ENCODE data around the gene CDR2L. TPM values are rescaled to one million over a fixed set of nuclear protein-coding genes. Genes with fewer than 3 reads are reported as not detected.

CDR2L gene
- total RNA-seq, 2 experiments from 2014 or later = 0.74 to 1.2 TPM

- no peaks in the 10 kb centered on the region for H3K27me3 Mint-ChIP-seq
- no peaks in the 10 kb centered on the region for H3K36me3 Mint-ChIP-seq
- no peaks in the 10 kb centered on the region for H3K4me1 Mint-ChIP-seq
- no peak for DNase-seq
- H3K27ac Mint-ChIP-seq = no peak overlapping the region
- H3K4me3 Mint-ChIP-seq = no peak overlapping the region
- H3K9me3 Mint-ChIP-seq = no peaks in the 10 kb centered on the region
These were observed 34.2 kb upstream of the CDR2L start for GRCh38 chr17:74953134-74953687.

DNA sequence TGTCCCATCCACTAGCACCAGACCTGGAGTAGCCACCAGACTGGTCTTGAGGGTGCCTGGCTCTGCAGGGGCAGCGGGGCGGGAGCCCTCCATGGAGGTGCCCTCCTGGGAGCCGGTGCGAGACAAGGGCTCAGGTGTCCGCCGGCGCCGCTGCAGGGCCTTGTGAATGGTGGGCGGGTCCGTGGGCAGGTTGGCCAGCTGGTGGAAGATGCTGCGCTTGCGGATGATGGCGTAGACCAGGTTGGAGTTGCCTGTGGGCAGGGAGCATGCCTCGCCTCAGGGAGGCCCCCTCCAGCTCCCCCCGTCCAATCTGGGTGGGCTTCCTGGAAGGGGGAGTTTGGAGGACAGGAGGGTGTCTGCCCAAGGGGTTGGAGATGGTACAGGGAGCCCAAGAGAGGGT is 33.3 kb upstream of the CDR2L start:
- Mint-ChIP-seq H3K4me3 (no peak overlapping the region), H3K36me3 (no peaks in the 10 kb centered on the region), H3K27me3 (no peaks in the 10 kb centered on the region), H3K4me1 (no peaks in the 10 kb centered on the region), H3K9me3 (no peaks in the 10 kb centered on the region), H3K27ac (no peak overlapping the region)
- DNase-seq = no peak

DNA sequence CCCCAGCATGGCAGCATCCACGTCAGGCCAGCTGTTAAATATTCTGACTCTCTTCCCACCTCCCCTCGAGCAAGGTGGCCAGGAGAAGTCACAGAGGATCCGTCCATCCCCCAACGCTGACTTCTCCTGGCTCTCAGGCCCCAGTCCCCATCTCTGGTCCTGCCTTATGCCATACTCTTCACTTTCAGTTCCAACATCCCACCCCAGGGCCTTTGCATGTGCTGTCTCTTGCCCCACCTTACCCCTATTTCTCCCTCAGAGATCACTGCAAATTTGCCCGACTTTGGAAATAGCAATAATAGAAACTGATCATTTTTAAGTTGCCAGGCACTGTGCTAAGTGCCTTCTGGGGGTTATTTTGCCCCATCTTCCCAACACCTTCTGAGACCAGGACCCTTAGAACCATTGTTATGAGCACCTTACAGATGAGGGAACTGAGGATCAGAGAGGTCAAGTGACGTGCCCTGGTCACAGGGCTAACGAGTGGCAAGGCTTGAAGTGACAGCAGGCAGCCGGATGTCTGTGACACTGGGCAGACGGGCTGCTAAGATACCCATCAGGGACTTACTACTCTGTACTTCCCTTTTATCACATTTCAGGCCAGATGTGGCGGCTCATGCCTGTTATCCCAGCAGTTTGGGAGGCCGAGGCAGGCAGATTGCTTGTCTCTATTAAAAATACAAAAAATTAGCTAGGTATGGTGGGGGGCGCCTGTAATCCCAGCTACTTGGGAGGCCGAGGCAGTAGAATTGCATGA is 32.6 kb upstream of the CDR2L start:
- no peak overlapping the region for H3K4me3 Mint-ChIP-seq
- no peak for DNase-seq
- H3K27me3 Mint-ChIP-seq = no peaks in the 10 kb centered on the region
- no peaks in the 10 kb centered on the region for H3K9me3 Mint-ChIP-seq
- H3K27ac Mint-ChIP-seq = peak overlapping the region; percentile 42
- H3K36me3 Mint-ChIP-seq = no peaks in the 10 kb centered on the region
- H3K4me1 Mint-ChIP-seq = no peaks in the 10 kb centered on the region

DNA sequence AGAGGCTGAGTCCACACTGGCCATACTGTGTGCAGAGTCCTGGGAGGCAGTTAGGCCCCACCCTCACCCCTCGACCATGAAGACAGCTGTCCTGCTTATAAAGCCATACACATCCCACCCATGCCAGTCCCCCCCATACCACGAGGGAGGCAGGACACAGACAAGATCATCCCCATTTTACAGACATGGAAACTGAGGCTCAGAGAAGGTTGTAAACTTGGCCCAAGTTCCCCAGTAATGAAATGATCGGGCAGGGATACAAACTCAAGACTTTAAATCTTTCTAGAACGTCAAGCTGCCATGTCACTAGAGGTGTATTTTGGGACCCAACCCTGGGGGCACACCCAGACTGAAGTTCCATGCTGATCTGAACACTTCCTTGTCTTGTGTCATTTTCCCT is 31.3 kb upstream of the CDR2L start:
- peaks cover 4% of the 10 kb centered on the region for H3K4me1 Mint-ChIP-seq
- no peaks in the 10 kb centered on the region for H3K27me3 Mint-ChIP-seq
- H3K9me3 Mint-ChIP-seq = no peaks in the 10 kb centered on the region
- no peak for DNase-seq
- no peak overlapping the region for H3K4me3 Mint-ChIP-seq
- no peaks in the 10 kb centered on the region for H3K36me3 Mint-ChIP-seq
- no peak overlapping the region for H3K27ac Mint-ChIP-seq

- Mint-ChIP-seq H3K9me3 (no peaks in the 10 kb centered on the region), H3K4me3 (no peak overlapping the region), H3K36me3 (no peaks in the 10 kb centered on the region), H3K4me1 (peaks cover 7% of the 10 kb centered on the region), H3K27me3 (no peaks in the 10 kb centered on the region), H3K27ac (no peak overlapping the region)
- DNase-seq = peak; percentile 78
These were observed 29.3 kb upstream of the CDR2L start for GRCh38 chr17:74957935-74958740.

DNA sequence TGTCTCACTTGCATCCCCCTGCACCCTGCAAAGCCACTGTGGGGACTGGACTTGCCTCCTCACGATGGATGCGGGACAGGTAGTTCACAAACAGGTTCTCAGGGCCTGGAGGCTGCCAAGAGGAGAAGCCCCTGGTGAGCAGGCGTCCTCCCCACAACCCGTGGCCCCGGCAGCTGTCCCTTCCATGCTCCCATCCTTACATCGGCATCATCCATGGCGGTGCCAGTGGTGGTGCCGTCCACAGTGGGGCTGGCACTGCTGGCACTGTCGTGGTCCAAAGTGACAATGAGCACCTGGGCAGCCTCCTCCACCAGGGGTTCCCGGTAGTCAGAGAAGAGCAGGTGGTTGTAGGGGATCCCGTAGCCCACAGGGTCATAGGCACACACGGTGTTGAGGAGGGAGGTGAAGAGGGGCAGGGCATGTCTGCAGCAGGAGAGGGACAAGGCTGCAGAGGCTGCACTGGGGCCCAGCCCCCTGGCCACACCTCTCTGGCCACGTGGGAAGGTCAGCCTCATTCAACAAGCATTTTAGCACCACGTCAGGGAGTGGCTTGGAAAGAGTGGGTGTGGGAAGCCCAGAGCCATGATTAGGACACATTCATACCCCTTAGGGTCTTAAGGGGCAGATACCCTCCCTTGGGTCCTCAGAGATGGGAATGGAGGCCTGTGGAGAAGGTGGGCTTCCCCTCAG is 27.5 kb upstream of the CDR2L start:
- H3K36me3 Mint-ChIP-seq = no peaks in the 10 kb centered on the region
- no peaks in the 10 kb centered on the region for H3K9me3 Mint-ChIP-seq
- H3K27ac Mint-ChIP-seq = no peak overlapping the region
- DNase-seq = no peak
- H3K27me3 Mint-ChIP-seq = no peaks in the 10 kb centered on the region
- H3K4me3 Mint-ChIP-seq = no peak overlapping the region
- H3K4me1 Mint-ChIP-seq = peaks cover 7% of the 10 kb centered on the region

DNA sequence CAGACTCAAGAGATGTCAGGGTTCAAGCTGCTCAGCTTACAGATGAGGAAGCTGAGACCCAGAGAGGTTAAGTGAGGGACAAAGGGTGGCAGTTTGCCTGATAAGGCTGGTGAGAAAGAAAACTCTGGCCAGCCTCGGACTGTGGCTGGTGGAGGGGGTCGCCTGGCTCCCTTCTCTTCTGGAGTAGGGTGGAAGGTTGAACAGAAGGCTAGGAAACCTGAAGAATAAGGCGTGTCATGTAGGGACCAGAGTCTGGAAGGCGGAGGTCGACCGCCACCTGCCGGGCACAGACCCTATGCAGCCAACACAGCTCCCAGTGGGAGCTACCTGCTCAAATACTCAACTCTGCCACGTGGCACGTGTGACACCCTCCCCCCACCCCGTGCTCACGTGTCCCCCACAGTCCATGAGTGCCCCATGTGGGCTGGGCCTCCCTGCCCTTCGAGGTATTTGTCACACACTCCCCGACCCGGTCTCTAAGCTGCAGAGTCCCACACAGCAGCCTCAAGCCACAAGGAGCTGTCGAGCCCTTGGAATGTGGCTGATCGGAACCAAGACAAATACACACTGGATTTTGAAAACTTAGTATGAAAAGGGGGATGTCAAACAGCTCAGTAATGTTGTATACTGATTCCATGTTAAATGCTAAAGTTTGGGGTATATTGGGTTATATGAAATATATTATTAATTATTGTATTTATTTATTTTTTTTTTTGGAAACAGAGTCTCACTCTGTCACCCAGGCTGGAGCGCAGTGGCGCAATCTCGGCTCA is 26.7 kb upstream of the CDR2L start:
- DNase-seq = peak; percentile 61
- peaks cover 7% of the 10 kb centered on the region for H3K4me1 Mint-ChIP-seq
- no peaks in the 10 kb centered on the region for H3K27me3 Mint-ChIP-seq
- no peak overlapping the region for H3K27ac Mint-ChIP-seq
- H3K4me3 Mint-ChIP-seq = no peak overlapping the region
- H3K9me3 Mint-ChIP-seq = no peaks in the 10 kb centered on the region
- no peaks in the 10 kb centered on the region for H3K36me3 Mint-ChIP-seq

DNA sequence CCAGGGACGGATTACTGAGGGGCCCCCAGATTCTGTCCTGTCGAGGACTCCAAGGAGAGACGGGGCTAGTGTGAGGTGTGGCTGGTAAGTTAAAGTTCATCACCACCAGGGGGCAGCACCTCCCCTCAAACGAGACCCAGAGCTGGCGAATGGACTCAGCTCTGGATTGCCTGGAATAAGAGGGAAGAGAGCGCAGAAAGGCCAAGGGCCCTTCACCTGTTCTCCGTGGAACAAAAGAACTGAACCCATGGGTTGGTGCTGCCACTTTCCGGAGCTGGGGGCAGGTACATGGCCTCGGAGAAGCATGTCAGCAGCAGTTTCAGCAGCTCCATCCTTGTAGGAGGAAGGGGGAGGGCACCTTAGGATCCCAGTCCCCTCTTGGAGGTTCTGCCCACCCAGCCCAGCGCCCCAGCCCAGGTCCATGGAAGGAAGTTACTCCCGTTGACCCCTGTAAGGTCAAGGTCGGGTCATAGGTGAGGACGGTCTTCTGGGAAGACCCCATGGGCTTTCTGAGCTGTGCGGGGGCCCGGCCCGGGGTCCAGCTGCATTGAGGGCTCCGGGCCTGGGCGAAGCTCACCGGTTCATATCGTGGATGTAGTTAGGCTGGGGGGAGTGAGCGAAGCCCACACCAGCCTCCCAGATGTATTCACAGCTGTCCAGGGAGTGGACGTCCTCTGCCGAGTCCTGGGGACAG is 25.6 kb upstream of the CDR2L start:
- Mint-ChIP-seq H3K27ac (no peak overlapping the region), H3K27me3 (no peaks in the 10 kb centered on the region), H3K36me3 (no peaks in the 10 kb centered on the region), H3K9me3 (no peaks in the 10 kb centered on the region), H3K4me3 (no peak overlapping the region), H3K4me1 (peaks cover 7% of the 10 kb centered on the region)
- peak; percentile 77 for DNase-seq

DNA sequence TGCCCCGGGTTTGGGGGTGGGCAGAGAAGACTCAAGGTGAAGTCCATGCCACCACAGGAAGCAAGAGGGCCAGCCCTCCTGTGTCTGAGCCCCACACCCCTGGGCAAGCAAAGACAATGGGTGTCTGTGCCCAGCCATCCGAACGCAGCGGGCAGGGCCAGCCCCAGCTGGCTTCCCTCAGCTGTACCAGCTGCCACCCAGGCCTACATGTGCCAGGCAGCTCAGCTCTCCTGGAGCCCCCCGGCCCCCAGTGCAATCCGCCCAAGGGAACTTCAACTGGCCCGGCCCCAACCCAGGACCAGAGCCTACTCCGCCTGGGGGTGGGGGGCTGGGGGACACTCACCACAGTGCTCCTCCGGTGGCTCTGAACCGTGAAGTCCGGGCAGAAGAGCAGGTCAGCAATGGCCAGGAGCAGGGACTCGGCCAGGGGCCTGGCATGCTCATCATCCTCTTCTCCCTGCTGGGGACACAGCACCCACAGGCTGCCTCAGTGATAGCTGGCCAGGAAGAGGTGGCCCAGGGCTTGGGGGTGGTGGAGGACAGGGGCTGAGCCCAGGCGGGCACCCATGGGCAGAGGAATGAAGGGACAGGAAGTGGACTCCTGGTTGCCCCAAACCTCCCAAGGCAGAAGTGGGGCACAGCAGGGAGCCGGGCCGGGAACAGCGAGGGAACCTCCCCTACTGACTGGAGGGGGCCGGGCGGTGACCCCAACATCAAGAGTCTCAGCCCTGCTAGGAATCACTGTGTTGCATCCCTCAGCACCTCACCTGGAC is 24.6 kb upstream of the CDR2L start:
- Mint-ChIP-seq H3K36me3 (no peaks in the 10 kb centered on the region), H3K4me3 (no peak overlapping the region), H3K27me3 (no peaks in the 10 kb centered on the region), H3K27ac (no peak overlapping the region), H3K4me1 (peaks cover 7% of the 10 kb centered on the region), H3K9me3 (no peaks in the 10 kb centered on the region)
- no peak for DNase-seq

DNA sequence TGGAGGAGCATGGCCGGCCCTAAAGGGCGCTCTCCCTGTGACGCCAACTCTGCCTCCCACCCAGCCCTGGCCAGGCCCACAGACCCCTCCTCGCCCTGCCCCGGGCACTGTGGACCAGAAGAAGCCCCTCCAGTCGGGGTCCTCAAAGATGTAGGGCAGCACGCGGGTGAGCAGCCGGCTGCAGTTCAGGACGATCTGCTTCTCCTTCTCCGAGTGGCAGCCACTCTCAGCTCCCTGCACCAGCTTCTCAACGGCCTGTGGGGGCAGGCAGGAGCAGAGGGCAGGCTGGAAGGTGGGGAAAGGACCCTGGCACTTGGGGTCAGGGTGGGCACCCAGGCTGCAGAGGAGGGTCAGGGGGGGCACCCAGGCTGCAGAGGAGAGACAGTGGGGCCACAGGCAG is 23.8 kb upstream of the CDR2L start:
- H3K36me3 Mint-ChIP-seq = no peaks in the 10 kb centered on the region
- H3K4me1 Mint-ChIP-seq = peaks cover 7% of the 10 kb centered on the region

GRCh38 chr17:74964246-74964761 is 23.1 kb upstream of the CDR2L start:
- Mint-ChIP-seq H3K36me3 (no peaks in the 10 kb centered on the region), H3K4me1 (peaks cover 7% of the 10 kb centered on the region), H3K4me3 (no peak overlapping the region), H3K9me3 (no peaks in the 10 kb centered on the region), H3K27ac (no peak overlapping the region), H3K27me3 (no peaks in the 10 kb centered on the region)
- no peak for DNase-seq

More for the DNA sequence above, 23.8 kb upstream of the CDR2L start:
- DNase-seq = no peak
- Mint-ChIP-seq H3K9me3 (no peaks in the 10 kb centered on the region), H3K27me3 (no peaks in the 10 kb centered on the region), H3K27ac (no peak overlapping the region), H3K4me3 (no peak overlapping the region)

DNA sequence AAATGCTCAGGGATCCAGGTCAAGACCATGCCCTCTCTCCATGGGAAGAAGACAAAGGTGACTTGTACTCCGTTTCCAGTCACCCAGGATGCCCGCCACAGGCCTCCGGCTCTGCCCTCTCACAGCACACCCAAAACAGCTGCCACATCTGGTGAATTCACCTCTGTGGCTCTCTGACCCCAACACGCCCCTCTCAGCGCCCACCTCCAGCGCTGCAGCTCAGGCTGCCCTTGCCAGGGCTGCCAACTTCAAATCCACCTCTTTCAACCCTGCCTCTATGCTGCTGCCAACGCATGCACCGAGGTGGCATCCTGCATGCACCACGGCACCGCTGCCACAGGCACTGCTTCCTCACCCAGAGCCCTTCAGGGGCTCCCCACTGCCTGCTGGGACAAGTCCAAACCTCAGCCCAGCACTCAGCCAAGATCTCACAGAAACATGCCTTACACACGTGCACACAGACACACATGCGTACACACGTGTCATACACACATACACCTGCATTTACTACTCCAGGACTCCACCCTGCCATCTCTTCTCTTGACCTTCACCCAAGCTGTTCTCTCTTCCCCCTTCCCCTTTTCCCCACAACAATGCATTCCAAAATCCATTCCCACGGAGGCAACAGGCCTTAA is 22.3 kb upstream of the CDR2L start:
- H3K4me1 Mint-ChIP-seq = peaks cover 7% of the 10 kb centered on the region
- H3K36me3 Mint-ChIP-seq = no peaks in the 10 kb centered on the region
- H3K27me3 Mint-ChIP-seq = no peaks in the 10 kb centered on the region
- DNase-seq = no peak
- no peak overlapping the region for H3K4me3 Mint-ChIP-seq
- no peak overlapping the region for H3K27ac Mint-ChIP-seq
- H3K9me3 Mint-ChIP-seq = no peaks in the 10 kb centered on the region

DNA sequence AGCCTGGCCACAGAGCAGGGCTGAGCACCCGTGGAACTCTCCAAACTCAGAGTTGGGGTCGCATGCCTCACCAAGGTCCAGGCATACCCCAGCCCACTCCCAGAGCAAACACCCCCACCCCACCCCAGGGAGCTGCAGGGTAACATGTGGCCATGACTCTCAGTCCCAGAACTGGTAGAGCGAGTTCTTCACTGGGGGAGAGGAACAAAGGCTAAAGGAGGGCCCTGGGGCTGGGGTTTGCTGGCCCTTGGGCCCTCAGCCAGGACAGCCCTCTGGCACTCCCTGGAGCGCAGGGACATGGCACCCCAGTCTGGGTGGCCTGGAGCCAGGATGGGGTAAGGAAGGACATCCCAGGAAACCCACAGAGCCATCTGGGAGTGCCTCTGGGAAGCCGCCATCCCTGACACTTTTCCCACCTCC is 19.1 kb upstream of the CDR2L start:
- H3K36me3 Mint-ChIP-seq = no peaks in the 10 kb centered on the region
- no peaks in the 10 kb centered on the region for H3K9me3 Mint-ChIP-seq
- H3K27ac Mint-ChIP-seq = no peak overlapping the region
- H3K27me3 Mint-ChIP-seq = peaks cover 7% of the 10 kb centered on the region
- no peak overlapping the region for H3K4me3 Mint-ChIP-seq
- no peak for DNase-seq
- H3K4me1 Mint-ChIP-seq = peaks cover 5% of the 10 kb centered on the region
